Lower leg skin (tissue), 4 donors: ENCODE data around the gene PCDH17. TPM values are rescaled to one million over a fixed set of nuclear protein-coding genes. Genes with fewer than 3 reads are reported as not detected.

Experiments
- DNase-seq, 2 donors: peaks; one replicate each; pipeline ENCODE4 v3.0.0-alpha.2; 2019; ENCODE audit warnings: low spot score in 2 of 2
- H3K4me3 ChIP-seq: fragments of 200-600 bp; sonication (generic); 2 replicates; pipeline ENCODE4 v1.5.1; 2017; ENCODE audit warnings: mild to moderate bottlenecking, low read depth; ENCODE audit not compliant: poor library complexity, severe bottlenecking
- POLR2A ChIP-seq, 2 donors: fragments of 450-650 bp; IDR thresholded peaks; one replicate each; pipeline ENCODE4 v1.6.1; 2016 to 2017; ENCODE audit warnings: antibody characterized with exemption in 2 of 2, mild to moderate bottlenecking in 1 of 2, moderate library complexity in 1 of 2
- WGBS, 2 donors: methylation state at CpG; one replicate each; pipeline ENCODE4 v1.1.5; 2018; 5-methylcytosine and 5-hydroxymethylcytosine counted together
- intact Hi-C: fragments of 100-400 bp; cut with DNase I; formaldehyde crosslinking; loops from one replicate; pipeline ENCODE4 v1.15.0; 2023; ENCODE audit warnings: low total_unique reads
- total RNA-seq, 4 donors: library from RNA; depleted of rRNA; stranded (reverse); fragments of >200 nt; gene quantifications; one replicate each; pipeline ENCODE4 v1.1.0, GENCODE V29; 2016
- TF ChIP-seq, protein P1 (sequence below), 3 donors: fragments of 450-650 bp; IDR thresholded peaks; one replicate each; pipeline ENCODE4 v1.5.1; 2016; ENCODE audit warnings: antibody characterized with exemption in 3 of 3, mild to moderate bottlenecking in 3 of 3, moderate library complexity in 2 of 3

Gene PCDH17
- total RNA-seq, 4 donors from 2014 or later, result 0.17 to 1.6 (median 1.2) TPM

GRCh38 chr13:57604442-57604841 is 27.1 kb upstream of the PCDH17 start:
- TF ChIP-seq POLR2A (IDR thresholded peaks at IDR 0.05), result no peak
- TF ChIP-seq, protein P1, sequence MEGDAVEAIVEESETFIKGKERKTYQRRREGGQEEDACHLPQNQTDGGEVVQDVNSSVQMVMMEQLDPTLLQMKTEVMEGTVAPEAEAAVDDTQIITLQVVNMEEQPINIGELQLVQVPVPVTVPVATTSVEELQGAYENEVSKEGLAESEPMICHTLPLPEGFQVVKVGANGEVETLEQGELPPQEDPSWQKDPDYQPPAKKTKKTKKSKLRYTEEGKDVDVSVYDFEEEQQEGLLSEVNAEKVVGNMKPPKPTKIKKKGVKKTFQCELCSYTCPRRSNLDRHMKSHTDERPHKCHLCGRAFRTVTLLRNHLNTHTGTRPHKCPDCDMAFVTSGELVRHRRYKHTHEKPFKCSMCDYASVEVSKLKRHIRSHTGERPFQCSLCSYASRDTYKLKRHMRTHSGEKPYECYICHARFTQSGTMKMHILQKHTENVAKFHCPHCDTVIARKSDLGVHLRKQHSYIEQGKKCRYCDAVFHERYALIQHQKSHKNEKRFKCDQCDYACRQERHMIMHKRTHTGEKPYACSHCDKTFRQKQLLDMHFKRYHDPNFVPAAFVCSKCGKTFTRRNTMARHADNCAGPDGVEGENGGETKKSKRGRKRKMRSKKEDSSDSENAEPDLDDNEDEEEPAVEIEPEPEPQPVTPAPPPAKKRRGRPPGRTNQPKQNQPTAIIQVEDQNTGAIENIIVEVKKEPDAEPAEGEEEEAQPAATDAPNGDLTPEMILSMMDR (IDR thresholded peaks at IDR 0.05), result no peak
- DNase-seq, result no peak
- 74 to 75% methylated on average over 2 of the region's 2 CpGs for WGBS, 2 donors
- H3K4me3 ChIP-seq, result no peak overlapping the region
- intact Hi-C loops, result no loop called here

- DNase-seq, result no peak
- no peak overlapping the region for H3K4me3 ChIP-seq
- TF ChIP-seq, protein P1 (IDR thresholded peaks at IDR 0.05), result no peak
- no peak for TF ChIP-seq POLR2A (IDR thresholded peaks at IDR 0.05)
- intact Hi-C loops, result no loop called here
- WGBS, 2 donors, result 69 to 75% methylated on average over 5 of the region's 5 CpGs
These were observed 19.6 kb upstream of the PCDH17 start for GRCh38 chr13:57611969-57612368.

GRCh38 chr13:57612568-57612967 is 19.0 kb upstream of the PCDH17 start:
- DNase-seq, result no peak
- no peak for TF ChIP-seq POLR2A (IDR thresholded peaks at IDR 0.05)
- TF ChIP-seq, protein P1 (IDR thresholded peaks at IDR 0.05), result no peak
- 68 to 81% methylated on average over 1 of the region's 1 CpG for WGBS, 2 donors
- intact Hi-C loops, result no loop called here
- no peak overlapping the region for H3K4me3 ChIP-seq

DNA sequence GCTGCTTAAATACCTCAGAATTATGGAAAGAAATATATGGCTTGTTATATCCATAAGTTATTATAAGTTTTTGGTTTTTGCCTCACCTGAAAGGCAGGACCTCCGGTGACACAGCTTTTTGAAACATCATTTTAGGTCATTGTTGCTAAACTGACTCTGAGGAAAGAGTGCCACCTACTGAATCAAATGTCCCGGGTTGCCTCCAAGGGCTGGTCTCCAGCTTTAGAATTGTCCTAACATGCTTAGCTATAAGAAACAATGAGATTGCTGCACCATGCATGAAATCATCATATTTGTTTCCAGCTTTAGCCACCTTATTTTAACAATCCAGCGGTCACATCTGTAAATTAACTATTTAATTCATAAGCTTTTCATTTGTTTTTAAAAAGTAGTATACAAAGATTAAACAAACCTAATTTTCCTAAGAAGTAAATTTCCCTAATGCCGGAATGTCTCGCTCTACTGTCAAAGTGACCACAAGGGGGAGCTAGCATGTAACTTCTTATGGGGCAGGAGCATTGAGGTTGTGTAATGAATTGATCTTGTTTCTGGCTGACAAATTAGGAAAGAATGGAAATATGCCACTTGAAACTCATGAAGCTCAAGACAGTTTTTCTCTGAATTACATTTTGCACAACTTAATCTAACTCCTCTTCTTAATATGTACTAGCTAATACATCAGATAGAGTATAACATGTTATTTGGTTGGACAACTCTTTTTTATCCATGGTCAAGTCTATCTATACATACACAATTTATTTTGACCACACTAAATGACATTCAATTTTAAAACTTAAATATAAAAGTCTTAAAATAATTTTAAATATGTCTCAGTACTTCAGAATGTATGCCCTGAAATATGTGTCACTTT is 6.7 kb upstream of the PCDH17 start:
- intact Hi-C loops, result no loop called here
- H3K4me3 ChIP-seq, result no peak overlapping the region
- 5 to 6% methylated on average over 5 of the region's 5 CpGs for WGBS, 2 donors
- peak in 1 of 2 donors; percentile 19 for DNase-seq
- TF ChIP-seq, protein P1 (IDR thresholded peaks at IDR 0.05), result no peak
- no peak for TF ChIP-seq POLR2A (IDR thresholded peaks at IDR 0.05)

GRCh38 chr13:57627663-57628062 is 3.9 kb upstream of the PCDH17 start:
- WGBS, 2 donors, result 5 to 9% methylated on average over 3 of the region's 3 CpGs

More at GRCh38 chr13:57627663-57628062, 3.9 kb upstream of the PCDH17 start:
- intact Hi-C loops, result no loop called here
- no peak overlapping the region for H3K4me3 ChIP-seq
- DNase-seq, result no peak
- TF ChIP-seq, protein P1 (IDR thresholded peaks at IDR 0.05), result no peak
- no peak for TF ChIP-seq POLR2A (IDR thresholded peaks at IDR 0.05)
